ENCODE results near the gene SRRM5. TPM values are rescaled to one million over a fixed set of nuclear protein-coding genes. Genes with fewer than 3 reads are reported as not detected.

SRRM5 gene
- total and polyA plus RNA-seq, 2 of the 13 experiments (the other 11 are each of a cell fraction or from before 2014, with no cell fraction given): 0.11 to 0.16 TPM

DNA sequence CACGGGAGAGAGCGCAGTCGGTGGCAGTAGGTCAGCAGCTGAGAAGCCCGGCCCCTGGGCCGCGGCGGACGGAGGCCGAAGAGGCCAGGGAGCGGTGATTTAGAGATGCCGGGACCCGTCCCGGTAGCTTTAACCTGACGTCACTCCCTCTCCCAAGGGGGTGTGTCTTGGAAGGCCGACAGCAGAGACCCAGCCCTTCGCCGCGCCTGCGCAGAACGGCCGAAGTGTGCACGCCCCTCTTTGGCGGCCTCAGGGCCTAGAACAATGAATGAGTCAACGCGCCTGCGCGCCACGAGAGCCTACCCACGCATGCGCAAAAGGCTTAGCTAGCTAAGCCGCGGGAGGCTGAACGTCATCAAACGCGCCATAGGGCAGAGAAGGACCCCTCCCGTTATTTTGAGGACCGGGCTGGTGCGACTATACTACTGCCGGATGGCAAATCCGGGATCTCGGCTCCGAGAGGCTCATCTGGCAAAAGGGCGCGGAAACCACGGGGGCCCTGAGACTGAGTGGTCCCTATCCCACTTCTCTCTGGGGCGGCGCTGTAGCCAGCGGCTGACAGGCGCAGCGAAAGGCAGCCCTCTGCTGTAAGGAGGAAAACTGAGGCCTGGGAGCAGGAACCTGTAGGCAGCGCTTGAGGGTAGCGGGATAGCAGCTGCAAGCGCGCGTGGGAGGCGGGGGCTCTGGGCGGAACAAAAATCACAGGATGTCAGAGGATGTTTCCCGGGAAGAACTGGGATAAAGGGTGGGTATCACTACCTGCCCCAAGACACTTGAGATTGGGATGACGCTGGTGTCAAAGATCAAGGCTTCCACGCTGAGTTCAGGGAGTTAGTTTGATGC, 15.7 kb upstream of the SRRM5 start, which contains the start of the genes IRGQ and ZNF576 (continued):
- TF ChIP-seq, protein P1, sequence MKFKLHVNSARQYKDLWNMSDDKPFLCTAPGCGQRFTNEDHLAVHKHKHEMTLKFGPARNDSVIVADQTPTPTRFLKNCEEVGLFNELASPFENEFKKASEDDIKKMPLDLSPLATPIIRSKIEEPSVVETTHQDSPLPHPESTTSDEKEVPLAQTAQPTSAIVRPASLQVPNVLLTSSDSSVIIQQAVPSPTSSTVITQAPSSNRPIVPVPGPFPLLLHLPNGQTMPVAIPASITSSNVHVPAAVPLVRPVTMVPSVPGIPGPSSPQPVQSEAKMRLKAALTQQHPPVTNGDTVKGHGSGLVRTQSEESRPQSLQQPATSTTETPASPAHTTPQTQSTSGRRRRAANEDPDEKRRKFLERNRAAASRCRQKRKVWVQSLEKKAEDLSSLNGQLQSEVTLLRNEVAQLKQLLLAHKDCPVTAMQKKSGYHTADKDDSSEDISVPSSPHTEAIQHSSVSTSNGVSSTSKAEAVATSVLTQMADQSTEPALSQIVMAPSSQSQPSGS (CRISPR knock-in tag; IDR thresholded peaks at IDR 0.05): peak; percentile 95
- TF ChIP-seq MAX (IDR thresholded peaks at IDR 0.05): peak; percentile 43
- TF ChIP-seq MED1 (CRISPR knock-in tag; IDR thresholded peaks at IDR 0.05): peak; percentile 34
- TF ChIP-seq UBTF (CRISPR knock-in tag; IDR thresholded peaks at IDR 0.05): peak; percentile 74
- TF ChIP-seq, protein P2, sequence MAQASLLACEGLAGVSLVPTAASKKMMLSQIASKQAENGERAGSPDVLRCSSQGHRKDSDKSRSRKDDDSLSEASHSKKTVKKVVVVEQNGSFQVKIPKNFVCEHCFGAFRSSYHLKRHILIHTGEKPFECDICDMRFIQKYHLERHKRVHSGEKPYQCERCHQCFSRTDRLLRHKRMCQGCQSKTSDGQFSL (CRISPR knock-in tag; IDR thresholded peaks at IDR 0.05): no peak
- TF ChIP-seq ZNF350 (CRISPR knock-in tag; IDR thresholded peaks at IDR 0.05; ENCODE audit: borderline replicate concordance, low read depth): peak; percentile 82; the same call in 1 of the 2 replicates
- TF ChIP-seq SKI (IDR thresholded peaks at IDR 0.05; ENCODE audit: partially characterized antibody): no peak
- peak; percentile 49; the same call in 1 of the 2 replicates for TF ChIP-seq ZNF598 (CRISPR knock-in tag; IDR thresholded peaks at IDR 0.05; ENCODE audit: borderline replicate concordance)
- no peak for TF ChIP-seq ZBTB49 (CRISPR knock-in tag; IDR thresholded peaks at IDR 0.05; ENCODE audit: borderline replicate concordance)
- TF ChIP-seq ZNF432 (CRISPR knock-in tag; IDR thresholded peaks at IDR 0.05; ENCODE audit: borderline replicate concordance): no peak
- no peak for TF ChIP-seq ZNF652 (CRISPR knock-in tag; IDR thresholded peaks at IDR 0.05; ENCODE audit: borderline replicate concordance, low read depth)
- TF ChIP-seq NR2F2 (IDR thresholded peaks at IDR 0.05; ENCODE audit: borderline replicate concordance, low read depth): peak; percentile 35; the same call in 1 of the 2 replicates
- no peak for TF ChIP-seq NFATC3 (CRISPR knock-in tag; IDR thresholded peaks at IDR 0.05)
- peak; percentile 72; the same call in 1 of the 2 replicates for TF ChIP-seq DMAP1 (CRISPR knock-in tag; IDR thresholded peaks at IDR 0.05)
- TF ChIP-seq, protein P3, sequence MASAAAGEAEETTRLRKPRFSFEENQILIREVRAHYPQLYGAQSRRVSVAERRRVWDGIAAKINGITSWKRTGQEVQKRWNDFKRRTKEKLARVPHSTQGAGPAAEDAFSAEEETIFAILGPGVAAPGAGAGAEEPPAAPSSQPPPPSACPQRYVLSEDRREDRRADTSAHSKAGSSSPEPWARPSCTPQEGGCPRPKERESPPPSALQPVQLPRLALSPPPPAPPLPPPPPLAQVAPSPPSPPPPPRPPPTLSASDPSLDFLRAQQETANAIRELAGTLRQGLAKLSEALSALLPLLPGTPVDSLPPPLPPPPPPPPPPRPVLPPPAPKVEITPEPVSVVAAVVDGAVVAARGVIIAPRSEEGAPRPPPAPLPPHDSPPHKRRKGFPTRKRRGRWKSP (CRISPR knock-in tag; IDR thresholded peaks at IDR 0.05): 0 out of 2 replicates have a peak, but pooled peaks have one; percentile 42
- no peak for TF ChIP-seq ZBTB21 (CRISPR knock-in tag; IDR thresholded peaks at IDR 0.05)
- no peak for TF ChIP-seq MEIS1 (CRISPR knock-in tag; IDR thresholded peaks at IDR 0.05; ENCODE audit: borderline replicate concordance)
- TF ChIP-seq CENPX (CRISPR knock-in tag; IDR thresholded peaks at IDR 0.05): no peak

Data from HepG2 (cell line).